HEK293 (cell line): ENCODE measurements around the gene DRD4.

ENCODE experiments used
- CTCF ChIP-seq: fragments of 450-650 bp; formaldehyde crosslinking; IDR thresholded peaks from 2 replicates; pipeline ENCODE4 v1.5.1; 2016; ENCODE audit warnings: missing biosample characterization, missing genetic modification characterization
- ZNF138 ChIP-seq: fragments of 450-650 bp; formaldehyde crosslinking; IDR thresholded peaks from 2 replicates; pipeline ENCODE4 v1.5.1; 2016; ENCODE audit warnings: missing biosample characterization, missing genetic modification characterization, borderline replicate concordance
- ZNF274 ChIP-seq, 2 experiments: fragments of 200-500 bp in 1 of 2; fragments of 450-650 bp in 1 of 2; sonication (Bioruptor generic) in 1 of 2; formaldehyde crosslinking in 1 of 2; IDR thresholded peaks; 2 replicates each; pipeline versions ENCODE4 v1.5.1 to v1.6.1; 2014 to 2016; ENCODE audit warnings: borderline replicate concordance in 1 of 2, inconsistent platforms in 1 of 2, low read length in 1 of 2, missing biosample characterization in 1 of 2, missing genetic modification characterization in 1 of 2
- ZNF350 ChIP-seq: fragments of 450-650 bp; formaldehyde crosslinking; IDR thresholded peaks from 2 replicates; pipeline ENCODE4 v1.5.0; 2017; ENCODE audit warnings: missing biosample characterization, mild to moderate bottlenecking, missing genetic modification characterization
- TF ChIP-seq, protein P1 (sequence below): fragments of 450-650 bp; formaldehyde crosslinking; IDR thresholded peaks from 2 replicates; pipeline ENCODE4 v1.5.1; 2016; ENCODE audit warnings: missing biosample characterization, missing genetic modification characterization

DNA sequence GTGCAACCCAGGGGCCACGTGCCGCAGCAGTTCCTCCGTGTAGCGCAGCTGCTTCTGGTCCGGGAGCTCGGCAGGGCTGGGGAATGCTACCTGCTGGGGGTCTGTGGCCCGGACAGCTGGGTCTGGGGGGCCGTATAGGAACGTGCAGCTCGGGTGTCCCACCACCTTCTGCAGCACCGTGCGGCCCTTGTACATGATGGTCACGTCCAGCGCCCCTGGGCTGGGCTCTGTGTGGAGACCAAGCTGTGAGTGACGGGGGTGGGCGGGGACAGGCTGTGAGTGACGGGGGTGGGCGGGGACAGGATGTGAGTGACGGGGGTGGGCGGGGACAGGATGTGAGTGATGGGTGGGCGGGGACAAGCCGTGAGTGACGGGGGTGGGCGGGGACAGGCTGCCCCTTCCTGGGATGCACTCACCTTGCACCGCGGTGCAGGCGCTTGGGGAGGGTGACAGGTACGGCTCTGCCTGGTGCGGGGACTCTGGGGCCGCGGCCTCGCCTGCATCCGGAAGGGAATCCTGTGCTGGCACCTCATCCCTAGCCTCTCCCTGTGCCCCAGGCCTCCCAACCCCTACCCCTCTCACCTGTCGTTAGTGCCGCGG lies 23.6 kb upstream of the DRD4 start:
- TF ChIP-seq ZNF350 (tag by site-specific recombination) (no peak), CTCF (tag by site-specific recombination) (no peak), ZNF274 (IDR thresholded peaks at IDR 0.05; ENCODE audit: low read length) (no peak), ZNF274 (tag by site-specific recombination; IDR thresholded peaks at IDR 0.05; ENCODE audit: borderline replicate concordance) (no peak), ZNF138 (no peak)
- TF ChIP-seq, protein P1, sequence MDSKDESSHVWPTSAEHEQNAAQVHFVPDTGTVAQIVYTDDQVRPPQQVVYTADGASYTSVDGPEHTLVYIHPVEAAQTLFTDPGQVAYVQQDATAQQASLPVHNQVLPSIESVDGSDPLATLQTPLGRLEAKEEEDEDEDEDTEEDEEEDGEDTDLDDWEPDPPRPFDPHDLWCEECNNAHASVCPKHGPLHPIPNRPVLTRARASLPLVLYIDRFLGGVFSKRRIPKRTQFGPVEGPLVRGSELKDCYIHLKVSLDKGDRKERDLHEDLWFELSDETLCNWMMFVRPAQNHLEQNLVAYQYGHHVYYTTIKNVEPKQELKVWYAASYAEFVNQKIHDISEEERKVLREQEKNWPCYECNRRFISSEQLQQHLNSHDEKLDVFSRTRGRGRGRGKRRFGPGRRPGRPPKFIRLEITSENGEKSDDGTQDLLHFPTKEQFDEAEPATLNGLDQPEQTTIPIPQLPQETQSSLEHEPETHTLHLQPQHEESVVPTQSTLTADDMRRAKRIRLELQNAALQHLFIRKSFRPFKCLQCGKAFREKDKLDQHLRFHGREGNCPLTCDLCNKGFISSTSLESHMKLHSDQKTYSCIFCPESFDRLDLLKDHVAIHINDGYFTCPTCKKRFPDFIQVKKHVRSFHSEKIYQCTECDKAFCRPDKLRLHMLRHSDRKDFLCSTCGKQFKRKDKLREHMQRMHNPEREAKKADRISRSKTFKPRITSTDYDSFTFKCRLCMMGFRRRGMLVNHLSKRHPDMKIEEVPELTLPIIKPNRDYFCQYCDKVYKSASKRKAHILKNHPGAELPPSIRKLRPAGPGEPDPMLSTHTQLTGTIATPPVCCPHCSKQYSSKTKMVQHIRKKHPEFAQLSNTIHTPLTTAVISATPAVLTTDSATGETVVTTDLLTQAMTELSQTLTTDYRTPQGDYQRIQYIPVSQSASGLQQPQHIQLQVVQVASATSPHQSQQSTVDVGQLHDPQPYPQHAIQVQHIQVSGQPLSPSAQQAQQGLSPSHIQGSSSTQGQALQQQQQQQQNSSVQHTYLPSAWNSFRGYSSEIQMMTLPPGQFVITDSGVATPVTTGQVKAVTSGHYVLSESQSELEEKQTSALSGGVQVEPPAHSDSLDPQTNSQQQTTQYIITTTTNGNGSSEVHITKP (tag by site-specific recombination): no peak
